ENCODE results near the gene HOXA6. TPM values are rescaled to one million over a fixed set of nuclear protein-coding genes. Genes with fewer than 3 reads are reported as not detected.

Gene HOXA6
- total and polyA plus RNA-seq, 2 donors (not counting 1 experiment from before 2014, with no cell fraction given) = 1.2 to 3.6 TPM

- Histone ChIP-seq H3K4me2 (ENCODE audit: extremely low read depth, insufficient read depth, low read length) (no peak overlapping the region), H3K27me3 (ENCODE audit: control insufficient read depth, insufficient read depth, low read length) (no peaks in the 10 kb centered on the region), H3K27ac (ENCODE audit: insufficient read depth, low read length) (peak overlapping the region; percentile 9), H3K4me1 (ENCODE audit: control insufficient read depth, extremely low read depth, insufficient read depth, low read length) (peaks cover 31% of the 10 kb centered on the region), H3K4me3 (replicated peaks in 1 of 4; ENCODE audit: control extremely low read depth in 1 of 4, insufficient read depth in 1 of 4, low read depth in 3 of 4, low read length in 4 of 4) (no peak overlapping the region), H3K36me3 (ENCODE audit: control insufficient read depth, insufficient read depth, low read length) (no peaks in the 10 kb centered on the region), H4K20me1 (ENCODE audit: control insufficient read depth, extremely low read depth, insufficient read depth, low read length) (no peaks in the 10 kb centered on the region), H2AFZ (ENCODE audit: low read length) (no peak overlapping the region), H3K9me3 (ENCODE audit: control insufficient read depth, insufficient read depth, low read depth, low read length) (no peaks in the 10 kb centered on the region), H3K9ac (ENCODE audit: insufficient read depth, low read length) (no peak overlapping the region), H3K79me2 (ENCODE audit: control insufficient read depth, insufficient read depth, low read length) (peaks cover 41% of the 10 kb centered on the region)
- peak; percentile 95 to 98 for DNase-seq (ENCODE audit: low read depth in 2 of 2)
- TF ChIP-seq EZH2 (IDR thresholded peaks at IDR 0.05; ENCODE audit: low read length, missing control alignments) (no peak), CTCF (conservative IDR thresholded peaks at IDR 0.05 in 1 of 2, IDR thresholded peaks at IDR 0.05 in 1 of 2; ENCODE audit: low read depth in 1 of 2, low read length in 2 of 2) (no peak)
Measured at GRCh38 chr7:27134392-27134791, 13.2 kb downstream of the HOXA6 start.

- Histone ChIP-seq H3K79me2 (ENCODE audit: control insufficient read depth, insufficient read depth, low read length) (peaks cover 39% of the 10 kb centered on the region), H3K9me3 (ENCODE audit: control insufficient read depth, insufficient read depth, low read depth, low read length) (no peaks in the 10 kb centered on the region), H3K27me3 (ENCODE audit: control insufficient read depth, insufficient read depth, low read length) (no peaks in the 10 kb centered on the region), H3K9ac (ENCODE audit: insufficient read depth, low read length) (no peak overlapping the region), H3K4me2 (ENCODE audit: extremely low read depth, insufficient read depth, low read length) (peak overlapping the region; percentile 19), H3K36me3 (ENCODE audit: control insufficient read depth, insufficient read depth, low read length) (no peaks in the 10 kb centered on the region), H3K4me3 (replicated peaks in 1 of 4; ENCODE audit: control extremely low read depth in 1 of 4, insufficient read depth in 1 of 4, low read depth in 3 of 4, low read length in 4 of 4) (no peak overlapping the region), H3K4me1 (ENCODE audit: control insufficient read depth, extremely low read depth, insufficient read depth, low read length) (peaks cover 31% of the 10 kb centered on the region), H4K20me1 (ENCODE audit: control insufficient read depth, extremely low read depth, insufficient read depth, low read length) (no peaks in the 10 kb centered on the region), H2AFZ (ENCODE audit: low read length) (no peak overlapping the region), H3K27ac (ENCODE audit: insufficient read depth, low read length) (peak overlapping the region; percentile 9)
- DNase-seq (ENCODE audit: low read depth in 2 of 2) = peak in 1 of 2 donors; percentile 25
- TF ChIP-seq CTCF (conservative IDR thresholded peaks at IDR 0.05 in 1 of 2, IDR thresholded peaks at IDR 0.05 in 1 of 2; ENCODE audit: low read depth in 1 of 2, low read length in 2 of 2) = no peak
- TF ChIP-seq EZH2 (IDR thresholded peaks at IDR 0.05; ENCODE audit: low read length, missing control alignments) = no peak
Measured at GRCh38 chr7:27133409-27134231, 14.0 kb downstream of the HOXA6 start.

- Histone ChIP-seq H3K27ac (ENCODE audit: insufficient read depth, low read length) (no peak overlapping the region), H3K36me3 (ENCODE audit: control insufficient read depth, insufficient read depth, low read length) (no peaks in the 10 kb centered on the region), H3K9ac (ENCODE audit: insufficient read depth, low read length) (no peak overlapping the region), H3K79me2 (ENCODE audit: control insufficient read depth, insufficient read depth, low read length) (peaks cover 37% of the 10 kb centered on the region), H3K4me3 (replicated peaks in 1 of 4; ENCODE audit: control extremely low read depth in 1 of 4, insufficient read depth in 1 of 4, low read depth in 3 of 4, low read length in 4 of 4) (no peak overlapping the region), H4K20me1 (ENCODE audit: control insufficient read depth, extremely low read depth, insufficient read depth, low read length) (no peaks in the 10 kb centered on the region), H2AFZ (ENCODE audit: low read length) (no peak overlapping the region), H3K9me3 (ENCODE audit: control insufficient read depth, insufficient read depth, low read depth, low read length) (no peaks in the 10 kb centered on the region), H3K4me1 (ENCODE audit: control insufficient read depth, extremely low read depth, insufficient read depth, low read length) (peaks cover 31% of the 10 kb centered on the region), H3K4me2 (ENCODE audit: extremely low read depth, insufficient read depth, low read length) (no peak overlapping the region), H3K27me3 (ENCODE audit: control insufficient read depth, insufficient read depth, low read length) (no peaks in the 10 kb centered on the region)
- TF ChIP-seq EZH2 (IDR thresholded peaks at IDR 0.05; ENCODE audit: low read length, missing control alignments) = no peak
- DNase-seq (ENCODE audit: low read depth in 2 of 2) = no peak
Measured at GRCh38 chr7:27132978-27133377, 14.6 kb downstream of the HOXA6 start.
